HG03575 (cell line): ENCODE data around the gene AMPD1.
A peak's percentile ranks its signal among the peaks of the same experiment; 100 is the strongest.

Experiments used
- ATAC-seq: cut with Tn5 transposase; IDR thresholded peaks from one replicate; pipeline ENCODE4 v1.9.1; 2021; ENCODE audit not compliant: unreplicated experiment, insufficient number of reproducible peaks, low FRiP score; ENCODE audit errors: extremely low read depth

Gene AMPD1

DNA sequence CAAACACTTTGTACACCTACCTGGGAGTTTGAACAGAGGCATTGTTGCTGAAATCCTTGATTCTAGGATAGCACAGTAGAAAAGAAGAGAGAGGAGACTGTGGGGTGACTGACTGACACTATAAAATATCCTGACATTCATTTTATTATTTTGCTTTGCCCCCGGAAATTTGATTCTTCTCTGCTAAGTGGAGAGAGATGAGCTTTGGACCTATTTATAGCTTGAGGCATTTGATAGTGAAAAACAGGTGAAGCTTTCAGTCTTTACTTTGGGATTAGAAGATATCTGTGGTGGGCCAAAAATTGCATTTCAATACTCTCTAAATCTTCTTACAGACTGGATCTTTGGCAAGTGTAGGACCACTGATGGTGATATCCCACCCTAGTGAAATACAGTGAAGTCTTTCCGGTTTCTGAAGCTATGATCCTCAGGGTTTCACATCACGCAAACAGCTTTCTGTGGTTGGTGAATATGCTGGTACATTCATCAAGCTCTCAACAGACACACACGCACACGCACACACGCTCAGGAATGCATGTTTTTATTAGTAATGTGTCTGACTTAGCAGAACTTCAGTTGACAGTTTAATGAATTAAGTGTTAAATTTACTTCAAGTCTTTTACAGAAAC, at the start of gene AMPD1:
Gene AMPD1 (minus strand): TSS at position 117 of the 629 bp plus-strand sequence. CDS start 75 bp downstream, at position 42.
- no peak for ATAC-seq

DNA sequence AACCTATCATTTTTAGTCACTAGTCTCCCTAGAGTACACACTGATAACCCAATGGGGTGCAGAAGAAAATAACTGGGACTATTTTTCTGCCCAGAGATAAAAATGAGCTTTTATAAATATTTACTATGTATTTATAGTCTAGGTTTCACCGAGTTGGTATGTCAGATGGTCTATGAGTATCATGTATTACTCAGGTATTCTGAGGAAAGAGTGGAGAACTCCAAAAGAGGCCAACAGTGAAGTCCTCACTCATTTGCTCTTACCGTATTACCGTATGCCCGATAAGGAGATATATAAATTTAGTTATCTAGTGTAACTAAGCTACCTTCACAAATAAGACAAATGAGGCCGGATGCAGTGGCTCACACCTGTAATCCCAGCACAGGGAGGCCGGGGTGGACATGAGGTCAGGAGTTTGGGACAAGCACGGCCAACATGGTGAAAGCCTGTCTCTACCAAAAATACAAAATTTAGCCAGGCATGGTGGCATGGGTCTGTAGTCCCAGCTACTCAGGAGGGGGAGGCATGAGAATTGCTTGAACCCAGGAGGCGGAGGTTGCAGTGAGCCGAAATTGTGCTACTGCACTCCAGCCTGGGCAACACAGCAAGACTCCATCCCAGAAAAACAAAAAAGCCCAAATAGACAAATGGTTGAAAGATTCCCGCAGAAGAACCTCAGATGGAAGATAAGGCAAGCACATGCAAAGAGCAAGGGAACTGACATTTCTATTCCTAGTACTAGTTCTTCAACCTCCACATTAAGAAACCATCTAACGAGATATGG, 46.8 kb upstream of the AMPD1 start:
- no peak for ATAC-seq

DNA sequence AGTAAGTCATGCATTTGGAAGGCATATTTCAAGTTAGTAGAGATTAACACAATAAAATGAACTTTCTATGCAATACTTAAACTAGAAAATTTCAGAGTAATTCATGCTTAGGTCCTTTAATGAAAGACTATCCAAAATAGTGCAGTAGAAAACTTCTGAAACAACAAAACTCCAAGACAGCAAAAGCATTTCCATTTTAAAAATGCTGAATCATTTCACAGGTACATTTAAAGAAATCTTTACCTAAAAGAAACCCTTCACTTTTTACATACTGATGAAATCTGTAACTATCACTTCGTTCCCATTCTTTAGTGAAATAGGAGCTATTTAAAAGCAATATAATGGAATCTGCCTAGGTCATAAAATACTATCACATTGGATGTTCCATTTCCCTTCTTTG, 45.0 kb upstream of the AMPD1 start:
- ATAC-seq, result no peak

GRCh38 chr1:114737314-114737849, 42.0 kb upstream of the AMPD1 start:
- ATAC-seq, result no peak

DNA sequence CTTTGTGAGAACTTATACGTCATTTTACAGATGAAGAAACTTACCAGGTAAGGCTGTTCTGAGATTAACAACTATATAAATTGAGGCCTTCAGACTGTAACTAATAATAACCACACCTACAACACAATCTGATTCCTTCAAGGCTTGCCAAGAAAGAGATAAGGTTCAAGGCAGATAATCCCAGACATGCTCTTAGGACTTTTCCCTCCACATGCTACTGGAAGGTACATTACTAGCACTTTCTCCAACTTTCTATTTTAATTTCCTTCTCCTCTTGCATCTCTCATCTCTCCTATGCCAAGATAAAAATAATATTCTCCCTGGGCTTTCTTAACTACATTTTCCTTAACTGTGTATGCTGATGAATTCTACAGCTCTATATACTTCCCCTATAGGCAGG, 40.1 kb upstream of the AMPD1 start:
- ATAC-seq, result no peak

DNA sequence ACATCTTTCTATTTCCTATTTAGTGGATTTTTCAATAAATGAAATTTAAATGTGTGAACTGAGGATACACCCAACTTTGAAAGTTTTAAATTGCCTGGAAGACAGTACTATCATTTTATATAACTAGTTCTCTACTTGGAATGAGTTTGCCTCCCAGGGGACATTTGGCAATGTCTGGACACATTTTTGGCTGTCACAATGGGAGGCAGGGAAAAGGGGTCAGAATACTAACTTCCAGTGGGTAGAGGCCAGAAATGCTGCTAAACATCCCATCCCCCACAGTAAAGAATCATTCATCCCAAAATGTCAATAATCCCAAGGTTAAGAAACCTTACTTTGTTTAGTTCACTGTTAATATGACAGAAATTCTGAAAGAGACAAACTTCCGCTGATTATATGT, 34.4 kb upstream of the AMPD1 start:
- ATAC-seq, result no peak

DNA sequence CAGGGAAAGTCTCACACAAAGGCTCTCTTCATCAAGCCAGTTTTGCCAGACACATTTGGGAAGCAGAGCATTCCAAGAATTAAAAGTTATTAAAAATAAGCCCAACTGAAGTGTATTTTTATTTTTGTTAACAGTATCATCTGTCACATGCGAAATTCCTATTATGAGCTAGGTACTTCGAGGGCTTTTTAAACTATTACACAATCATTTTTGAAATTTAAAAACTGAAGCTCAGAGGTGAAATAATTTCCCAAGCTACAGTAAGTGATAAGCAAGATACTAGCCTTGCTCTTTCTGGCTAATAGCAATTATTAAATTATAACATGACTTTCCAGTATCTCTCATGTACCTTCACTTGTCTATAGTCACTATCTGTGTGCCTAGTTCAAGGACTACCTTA, 33.2 kb upstream of the AMPD1 start:
- no peak for ATAC-seq

DNA sequence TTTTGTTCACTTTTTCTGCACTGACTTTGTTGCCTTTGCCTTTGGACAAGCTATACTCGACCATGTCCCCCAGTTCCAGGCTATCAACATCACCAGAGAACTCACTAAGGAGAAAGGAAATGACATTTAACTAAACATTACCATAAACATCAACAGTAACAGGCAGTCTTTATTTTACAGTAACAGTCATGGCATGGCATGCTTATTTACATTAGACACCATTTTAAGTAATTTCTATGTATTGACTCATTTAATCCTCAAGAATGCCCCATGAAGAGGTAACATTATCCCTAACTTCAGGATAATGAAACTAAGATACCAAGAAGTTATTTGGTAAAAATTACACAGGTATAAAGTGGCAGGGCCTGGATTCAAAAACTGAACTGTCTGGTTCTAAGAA, 29.9 kb upstream of the AMPD1 start:
- ATAC-seq, result no peak

DNA sequence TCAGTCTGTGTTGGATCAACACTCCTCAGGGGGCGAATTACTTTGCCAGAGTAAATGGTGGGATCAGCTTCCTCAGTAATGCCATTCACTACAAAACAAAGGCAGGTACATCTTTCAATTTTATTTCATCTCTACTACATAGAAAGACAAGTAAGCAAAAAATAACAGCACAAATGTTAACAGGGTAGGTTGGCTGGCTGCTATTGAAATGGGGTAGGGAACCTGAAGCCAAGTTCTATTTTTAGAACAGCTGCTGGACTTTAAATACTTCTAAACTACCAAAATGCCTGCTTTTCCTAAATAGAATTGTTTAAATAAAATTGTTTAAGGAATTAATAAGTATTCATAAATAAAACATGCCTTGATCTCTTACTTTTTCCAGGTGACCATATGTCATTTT, 28.6 kb upstream of the AMPD1 start:
- ATAC-seq, result no peak

DNA sequence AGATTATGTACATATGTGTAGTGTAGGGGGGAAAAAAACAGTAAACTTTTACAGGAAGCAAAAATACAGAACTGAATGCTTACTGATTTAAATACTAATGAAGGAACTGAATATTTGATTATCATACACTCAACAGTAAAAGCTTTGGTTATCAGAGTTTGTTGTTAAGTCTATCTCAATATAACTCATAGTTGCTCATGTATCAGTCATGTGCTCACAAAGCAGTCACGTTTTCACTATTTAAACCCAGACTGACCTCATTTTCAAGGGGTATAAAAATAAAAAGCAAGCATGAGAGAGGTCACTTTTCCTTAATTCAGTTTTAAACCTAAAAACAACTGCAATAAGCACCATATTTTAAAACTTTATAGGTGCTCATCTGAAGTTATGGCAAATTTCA, 28.1 kb upstream of the AMPD1 start:
- ATAC-seq, result no peak

DNA sequence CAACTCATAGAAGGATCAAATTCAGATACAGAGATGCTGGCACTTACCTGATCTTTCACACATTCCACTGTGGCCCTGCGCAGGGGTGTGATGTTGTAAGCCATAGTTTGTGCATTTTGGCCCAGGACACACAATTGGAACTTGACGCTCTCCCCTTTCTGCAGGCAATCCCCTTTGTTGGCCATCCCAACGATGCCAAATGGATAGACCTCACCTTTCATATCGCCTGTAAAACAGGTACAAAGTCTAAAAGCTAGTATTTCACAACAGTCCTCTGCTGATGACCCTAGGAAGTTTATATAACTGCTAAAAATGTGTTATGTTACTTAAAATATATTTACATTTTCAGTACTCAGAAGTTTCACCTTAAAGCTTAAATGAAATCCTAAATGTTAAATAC, 25.1 kb upstream of the AMPD1 start:
- no peak for ATAC-seq

GRCh38 chr1:114719424-114719787, 24.1 kb upstream of the AMPD1 start:
- ATAC-seq, result no peak

GRCh38 chr1:114718661-114719423, 23.5 kb upstream of the AMPD1 start:
- ATAC-seq, result no peak

DNA sequence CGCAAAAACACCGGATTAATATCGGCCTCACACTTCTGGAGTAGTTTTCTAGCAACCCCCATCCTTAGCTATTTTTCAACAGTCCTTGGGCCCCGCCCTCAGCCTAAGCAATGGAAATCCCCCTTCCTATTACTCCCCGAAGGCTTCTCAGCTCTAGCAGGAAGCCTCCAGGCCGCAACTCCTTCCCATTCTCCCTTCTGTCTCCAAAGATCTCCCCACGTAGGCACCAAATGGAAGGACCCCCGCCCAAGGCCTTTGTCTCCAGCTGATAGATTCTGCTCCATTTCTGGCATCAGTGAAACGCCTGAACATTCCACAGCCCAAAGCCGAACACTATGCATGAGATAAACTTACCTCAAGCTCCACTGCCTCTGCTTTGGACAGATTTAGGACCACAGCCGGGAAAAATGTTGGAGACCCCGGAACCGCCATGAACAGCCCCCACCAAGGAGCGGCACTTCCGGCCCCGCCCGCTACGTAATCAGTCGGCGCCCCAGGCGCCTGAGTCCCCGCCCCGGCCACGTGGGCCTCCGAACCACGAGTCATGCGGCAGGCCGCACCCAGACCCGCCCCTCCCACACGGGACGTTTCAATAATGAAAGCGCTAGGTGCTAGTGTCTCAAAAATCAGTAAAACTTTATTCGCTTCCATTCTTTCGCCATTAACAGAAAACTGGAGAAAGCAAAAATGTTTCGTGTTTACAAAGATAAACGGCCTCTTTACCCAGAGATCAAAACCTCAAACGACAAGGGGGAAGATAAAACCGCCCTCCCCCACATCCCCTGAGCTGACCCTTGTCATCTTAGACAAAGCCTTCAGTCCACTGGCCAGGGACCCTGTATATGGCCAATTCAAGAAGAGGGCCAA, 21.2 kb upstream of the AMPD1 start, which contains the start of gene NRAS:
Gene NRAS (minus strand): TSS at position 468 of the 867 bp plus-strand sequence. CDS start 611 bp downstream, outside the sequence.
- ATAC-seq, result peak; percentile 78

- no peak for ATAC-seq
Observed at GRCh38 chr1:114715952-114716303, 20.6 kb upstream of the AMPD1 start.

DNA sequence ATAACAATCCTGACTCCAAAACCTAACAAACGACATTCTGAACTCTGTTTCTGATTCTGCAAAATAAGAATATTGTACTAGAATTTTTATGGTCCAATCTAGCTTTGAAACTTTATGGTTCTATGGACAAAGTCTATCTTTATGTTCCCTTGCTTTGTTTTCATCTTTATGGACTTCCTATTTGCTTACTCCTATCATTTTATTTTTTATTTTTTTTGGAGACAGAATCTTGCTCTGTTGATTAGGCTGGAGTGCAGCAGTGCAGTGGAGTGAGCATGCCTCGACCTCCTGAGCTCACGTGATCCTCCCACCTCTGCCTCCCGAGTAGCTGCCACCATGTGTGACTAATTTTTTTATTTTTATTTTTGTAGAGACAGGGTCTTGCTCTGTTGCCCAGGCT, 17.6 kb upstream of the AMPD1 start:
- no peak for ATAC-seq

- no peak for ATAC-seq
Observed at GRCh38 chr1:114710360-114710759, 15.0 kb upstream of the AMPD1 start.

DNA sequence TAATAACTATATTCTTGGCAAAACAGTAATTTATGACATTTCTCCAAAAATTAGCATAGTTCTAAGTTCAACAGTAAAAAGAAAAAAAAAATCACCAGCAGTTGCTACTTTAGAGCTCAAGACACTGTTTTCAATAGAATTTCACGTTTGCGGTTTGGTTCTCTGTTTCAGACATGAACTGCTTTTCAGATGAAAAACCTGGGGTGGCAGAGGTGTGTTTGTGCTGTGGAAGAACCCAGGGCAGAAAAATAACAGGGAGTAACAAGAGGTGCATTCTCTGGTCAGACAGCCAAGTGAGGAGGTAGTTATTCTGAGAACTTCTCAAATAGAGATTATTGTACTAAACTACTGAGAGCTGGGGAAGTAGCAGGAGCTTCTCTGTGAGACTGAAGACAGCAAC, 12.3 kb upstream of the AMPD1 start:
- no peak for ATAC-seq

GRCh38 chr1:114703242-114703641, 7.9 kb upstream of the AMPD1 start:
- no peak for ATAC-seq
